Measurements from ENCODE around the gene MT1F. TPM values are rescaled to one million over a fixed set of nuclear protein-coding genes. Genes with fewer than 3 reads are reported as not detected.
"Not testable (repeated sequence)": the region's sequence is repeated elsewhere in the genome, so short reads cannot be mapped to it uniquely, and the experiment has no call there.

The MT1F gene
- total and polyA plus RNA-seq, 5 donors from 2014 or later, result 6.8 to 88.5 (median 34.4) TPM

- not testable (repeated sequence) for DNase-seq; H3K9me3 Mint-ChIP-seq; H3K9me3 ChIP-seq (ENCODE audit: control insufficient read depth in 2 of 2, low read length in 2 of 2); H3K27ac ChIP-seq (ENCODE audit: insufficient read depth, low read length, poor library complexity, severe bottlenecking); H3K36me3 ChIP-seq (ENCODE audit: control insufficient read depth, insufficient read depth, low read length); H3K4me3 ChIP-seq (ENCODE audit: low read depth, low read length); H3K36me3 Mint-ChIP-seq; ATAC-seq (ENCODE audit: low read depth in 2 of 2)
- peaks cover 37% of the 10 kb centered on the region for H3K27me3 ChIP-seq (ENCODE audit: control insufficient read depth, insufficient read depth, low read length)
- Mint-ChIP-seq H3K4me1 (peaks cover 0 to 46% (median 13%) of the 10 kb centered on the region in 4 donors), H3K27ac (peak overlapping the region in 2 of 3 donors; percentile 58 to 72), H3K4me3 (peak overlapping the region in 1 of 4 donors; percentile 9), H3K27me3 (peaks cover 76% of the 10 kb centered on the region)
- peaks cover 21% of the 10 kb centered on the region for H3K4me1 ChIP-seq (ENCODE audit: control insufficient read depth, insufficient read depth, low read length, poor library complexity, severe bottlenecking)
Measured at GRCh38 chr16:56672171-56672570, 14.4 kb downstream of the MT1F start.

GRCh38 chr16:56672761-56673536 lies 15.2 kb downstream of the MT1F start:
- H3K27me3 Mint-ChIP-seq, result peaks cover 76% of the 10 kb centered on the region
- Histone ChIP-seq H3K4me1 (ENCODE audit: control insufficient read depth, insufficient read depth, low read length, poor library complexity, severe bottlenecking) (peaks cover 15% of the 10 kb centered on the region), H3K27me3 (ENCODE audit: control insufficient read depth, insufficient read depth, low read length) (peaks cover 34% of the 10 kb centered on the region), H3K9me3 (ENCODE audit: control insufficient read depth in 2 of 2, low read length in 2 of 2) (no peaks in the 10 kb centered on the region), H3K36me3 (ENCODE audit: control insufficient read depth, insufficient read depth, low read length) (no peaks in the 10 kb centered on the region), H3K4me3 (ENCODE audit: low read depth, low read length) (no peak overlapping the region), H3K27ac (ENCODE audit: insufficient read depth, low read length, poor library complexity, severe bottlenecking) (no peak overlapping the region)
- H3K4me3 Mint-ChIP-seq, result peak overlapping the region in 1 of 4 donors; percentile 9
- peaks cover 0 to 43% (median 13%) of the 10 kb centered on the region in 4 donors for H3K4me1 Mint-ChIP-seq
- no peaks in the 10 kb centered on the region for H3K9me3 Mint-ChIP-seq
- ATAC-seq (ENCODE audit: low read depth in 2 of 2) (no peak), DNase-seq (no peak)
- H3K36me3 Mint-ChIP-seq, result peaks cover 6% of the 10 kb centered on the region
- peak overlapping the region in 2 of 3 donors; percentile 58 to 72 for H3K27ac Mint-ChIP-seq

- ATAC-seq (ENCODE audit: low read depth in 2 of 2) (peak in 1 of 2 donors; percentile 49), DNase-seq (peak in 2 of 3 donors; percentile 36 to 56)
- Histone ChIP-seq H3K36me3 (ENCODE audit: control insufficient read depth, insufficient read depth, low read length) (no peaks in the 10 kb centered on the region), H3K4me1 (ENCODE audit: control insufficient read depth, insufficient read depth, low read length, poor library complexity, severe bottlenecking) (peaks cover 13% of the 10 kb centered on the region), H3K27ac (ENCODE audit: insufficient read depth, low read length, poor library complexity, severe bottlenecking) (no peak overlapping the region), H3K9me3 (ENCODE audit: control insufficient read depth in 2 of 2, low read length in 2 of 2) (no peaks in the 10 kb centered on the region), H3K4me3 (ENCODE audit: low read depth, low read length) (no peak overlapping the region), H3K27me3 (ENCODE audit: control insufficient read depth, insufficient read depth, low read length) (peaks cover 26% of the 10 kb centered on the region)
- Mint-ChIP-seq H3K27ac (no peak overlapping the region), H3K27me3 (peaks cover 68% of the 10 kb centered on the region), H3K4me1 (peaks cover 0 to 34% (median 6%) of the 10 kb centered on the region in 4 donors), H3K9me3 (no peaks in the 10 kb centered on the region), H3K4me3 (peak overlapping the region in 1 of 4 donors; percentile 33), H3K36me3 (peaks cover 1% of the 10 kb centered on the region)
Measured at GRCh38 chr16:56673921-56674320, 16.2 kb downstream of the MT1F start.

- H3K27me3 ChIP-seq (ENCODE audit: control insufficient read depth, insufficient read depth, low read length), result peaks cover 22% of the 10 kb centered on the region
- DNase-seq; H3K9me3 Mint-ChIP-seq; H3K36me3 Mint-ChIP-seq; H3K9me3 ChIP-seq (ENCODE audit: control insufficient read depth in 2 of 2, low read length in 2 of 2); H3K27ac ChIP-seq (ENCODE audit: insufficient read depth, low read length, poor library complexity, severe bottlenecking); H3K4me1 ChIP-seq (ENCODE audit: control insufficient read depth, insufficient read depth, low read length, poor library complexity, severe bottlenecking); H3K36me3 ChIP-seq (ENCODE audit: control insufficient read depth, insufficient read depth, low read length); ATAC-seq (ENCODE audit: low read depth in 2 of 2); H3K4me3 ChIP-seq (ENCODE audit: low read depth, low read length); H3K27ac Mint-ChIP-seq: not testable (repeated sequence)
- H3K27me3 Mint-ChIP-seq, result peaks cover 61% of the 10 kb centered on the region
- H3K4me3 Mint-ChIP-seq, result peak overlapping the region in 1 of 4 donors; percentile 55
- H3K4me1 Mint-ChIP-seq, result peaks cover 0 to 29% (median 6%) of the 10 kb centered on the region in 4 donors
Measured at GRCh38 chr16:56674570-56674969, 16.8 kb downstream of the MT1F start.

- no peak overlapping the region for H3K27ac ChIP-seq (ENCODE audit: insufficient read depth, low read length, poor library complexity, severe bottlenecking)
- ATAC-seq (ENCODE audit: low read depth in 2 of 2) (peak; percentile 71 to 78), DNase-seq (peak; percentile 17 to 72 (median 33))
- Mint-ChIP-seq H3K36me3 (no peaks in the 10 kb centered on the region), H3K27me3 (peaks cover 50% of the 10 kb centered on the region), H3K9me3 (no peaks in the 10 kb centered on the region), H3K4me3 (peak overlapping the region; percentile 21 to 84 (median 62)), H3K27ac (peak overlapping the region in 2 of 3 donors; percentile 55 to 90), H3K4me1 (peaks cover 0 to 23% (median 6%) of the 10 kb centered on the region in 4 donors)
- no peaks in the 10 kb centered on the region for H3K9me3 ChIP-seq (ENCODE audit: control insufficient read depth in 2 of 2, low read length in 2 of 2)
- H3K4me1 ChIP-seq (ENCODE audit: control insufficient read depth, insufficient read depth, low read length, poor library complexity, severe bottlenecking), result peaks cover 7% of the 10 kb centered on the region
- no peaks in the 10 kb centered on the region for H3K36me3 ChIP-seq (ENCODE audit: control insufficient read depth, insufficient read depth, low read length)
- H3K27me3 ChIP-seq (ENCODE audit: control insufficient read depth, insufficient read depth, low read length), result peaks cover 14% of the 10 kb centered on the region
- no peak overlapping the region for H3K4me3 ChIP-seq (ENCODE audit: low read depth, low read length)
Measured at GRCh38 chr16:56675685-56676210, 18.0 kb downstream of the MT1F start.

GRCh38 chr16:56677474-56677873 lies 19.7 kb downstream of the MT1F start:
- Mint-ChIP-seq H3K9me3 (peaks cover 0 to 2% (median 0%) of the 10 kb centered on the region in 7 donors), H3K4me1 (peaks cover 0 to 34% (median 14%) of the 10 kb centered on the region in 4 donors), H3K4me3 (no peak overlapping the region), H3K27me3 (peaks cover 33% of the 10 kb centered on the region), H3K36me3 (no peaks in the 10 kb centered on the region), H3K27ac (no peak overlapping the region)
- no peaks in the 10 kb centered on the region for H3K9me3 ChIP-seq (ENCODE audit: control insufficient read depth in 2 of 2, low read length in 2 of 2)
- no peak overlapping the region for H3K27ac ChIP-seq (ENCODE audit: insufficient read depth, low read length, poor library complexity, severe bottlenecking)
- no peaks in the 10 kb centered on the region for H3K36me3 ChIP-seq (ENCODE audit: control insufficient read depth, insufficient read depth, low read length)
- peaks cover 19% of the 10 kb centered on the region for H3K4me1 ChIP-seq (ENCODE audit: control insufficient read depth, insufficient read depth, low read length, poor library complexity, severe bottlenecking)
- DNase-seq (no peak), ATAC-seq (ENCODE audit: low read depth in 2 of 2) (no peak)
- H3K4me3 ChIP-seq (ENCODE audit: low read depth, low read length), result no peak overlapping the region
- peaks cover 5% of the 10 kb centered on the region for H3K27me3 ChIP-seq (ENCODE audit: control insufficient read depth, insufficient read depth, low read length)

- ATAC-seq (ENCODE audit: low read depth in 2 of 2) (no peak), DNase-seq (no peak)
- H3K36me3 Mint-ChIP-seq, result peaks cover 6% of the 10 kb centered on the region
- H3K27ac ChIP-seq (ENCODE audit: insufficient read depth, low read length, poor library complexity, severe bottlenecking), result no peak overlapping the region
- peaks cover 20% of the 10 kb centered on the region for H3K27me3 Mint-ChIP-seq
- peaks cover 0 to 2% (median 0%) of the 10 kb centered on the region in 7 donors for H3K9me3 Mint-ChIP-seq
- no peak overlapping the region for H3K4me3 ChIP-seq (ENCODE audit: low read depth, low read length)
- H3K4me3 Mint-ChIP-seq, result peak overlapping the region in 1 of 4 donors; percentile 48
- H3K27ac Mint-ChIP-seq, result peak overlapping the region in 1 of 3 donors; percentile 34
- no peaks in the 10 kb centered on the region for H3K27me3 ChIP-seq (ENCODE audit: control insufficient read depth, insufficient read depth, low read length)
- H3K9me3 ChIP-seq (ENCODE audit: control insufficient read depth in 2 of 2, low read length in 2 of 2), result no peaks in the 10 kb centered on the region
- peaks cover 6 to 46% (median 24%) of the 10 kb centered on the region in 4 donors for H3K4me1 Mint-ChIP-seq
- H3K36me3 ChIP-seq (ENCODE audit: control insufficient read depth, insufficient read depth, low read length), result no peaks in the 10 kb centered on the region
- H3K4me1 ChIP-seq (ENCODE audit: control insufficient read depth, insufficient read depth, low read length, poor library complexity, severe bottlenecking), result peaks cover 36% of the 10 kb centered on the region
Measured at GRCh38 chr16:56679078-56679730, 21.4 kb downstream of the MT1F start.
